HL-60/S4 (cell line): Measurements from ENCODE around the gene CCR7.

Experiments
- in situ Hi-C: fragments of 300-500 bp; cut with MboI; formaldehyde crosslinking; loops from 2 replicates; pipeline ENCODE4 v1.14.3; 2022; ENCODE audit warnings: low sequenced_read_pairs

Gene CCR7

DNA sequence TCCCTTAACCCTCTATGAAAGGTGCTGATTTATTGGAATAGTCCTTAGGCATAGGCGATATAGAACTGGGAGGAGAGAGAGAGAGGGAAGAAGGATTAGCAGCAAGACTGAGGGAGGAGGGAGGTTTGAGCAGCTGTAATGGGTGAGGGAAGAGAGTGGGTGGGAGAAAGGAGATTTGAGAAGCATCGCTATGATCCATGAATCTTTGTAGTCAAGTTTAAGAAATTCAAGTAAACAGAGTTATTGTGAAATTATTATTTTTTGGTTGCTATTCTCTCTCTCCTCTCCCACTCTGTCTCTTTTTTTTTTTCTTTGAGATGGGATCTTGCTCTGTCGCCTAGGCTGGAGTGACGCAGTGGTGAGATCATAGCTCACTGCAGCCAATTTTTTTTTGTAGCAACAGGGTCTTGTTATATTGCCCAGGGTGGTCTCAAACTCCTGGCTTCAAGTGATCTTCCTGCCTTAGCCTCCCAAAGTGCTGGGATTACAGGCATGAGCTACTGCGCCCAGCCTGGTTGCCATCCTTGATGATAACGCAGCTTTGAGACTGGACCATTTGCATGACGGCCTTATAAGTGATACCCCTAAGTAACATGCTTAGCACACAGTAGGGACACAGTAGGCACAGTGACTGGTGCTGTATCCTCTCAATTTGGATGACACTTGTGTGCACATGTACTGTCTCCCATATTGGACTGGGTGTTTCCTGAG lies 42.9 kb downstream of the CCR7 start:
- in situ Hi-C loops: no loop called here

DNA sequence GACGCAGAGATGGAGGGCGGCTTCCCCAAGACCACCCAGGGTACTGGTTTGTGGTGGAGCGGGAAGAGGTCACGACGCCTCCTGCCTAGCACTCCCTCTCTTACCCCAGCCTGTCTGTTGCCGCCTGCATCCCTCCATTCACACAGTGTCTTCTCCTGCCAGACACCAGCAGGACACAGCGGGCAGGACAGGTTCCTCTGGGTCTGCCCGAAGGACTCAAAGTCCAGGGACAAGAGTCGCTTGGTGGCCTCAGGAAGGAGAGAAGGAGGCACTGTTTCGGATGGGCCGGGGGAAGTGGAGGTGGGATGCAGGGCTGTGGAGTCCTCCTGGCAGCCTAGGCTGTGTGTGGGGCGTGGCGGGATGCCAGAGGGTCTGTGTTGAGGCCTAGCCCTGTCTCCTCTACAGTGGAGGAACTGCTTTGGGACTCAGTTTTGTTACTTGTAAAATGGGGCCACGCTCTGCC lies 44.2 kb downstream of the CCR7 start:
- in situ Hi-C loops: no loop called here

DNA sequence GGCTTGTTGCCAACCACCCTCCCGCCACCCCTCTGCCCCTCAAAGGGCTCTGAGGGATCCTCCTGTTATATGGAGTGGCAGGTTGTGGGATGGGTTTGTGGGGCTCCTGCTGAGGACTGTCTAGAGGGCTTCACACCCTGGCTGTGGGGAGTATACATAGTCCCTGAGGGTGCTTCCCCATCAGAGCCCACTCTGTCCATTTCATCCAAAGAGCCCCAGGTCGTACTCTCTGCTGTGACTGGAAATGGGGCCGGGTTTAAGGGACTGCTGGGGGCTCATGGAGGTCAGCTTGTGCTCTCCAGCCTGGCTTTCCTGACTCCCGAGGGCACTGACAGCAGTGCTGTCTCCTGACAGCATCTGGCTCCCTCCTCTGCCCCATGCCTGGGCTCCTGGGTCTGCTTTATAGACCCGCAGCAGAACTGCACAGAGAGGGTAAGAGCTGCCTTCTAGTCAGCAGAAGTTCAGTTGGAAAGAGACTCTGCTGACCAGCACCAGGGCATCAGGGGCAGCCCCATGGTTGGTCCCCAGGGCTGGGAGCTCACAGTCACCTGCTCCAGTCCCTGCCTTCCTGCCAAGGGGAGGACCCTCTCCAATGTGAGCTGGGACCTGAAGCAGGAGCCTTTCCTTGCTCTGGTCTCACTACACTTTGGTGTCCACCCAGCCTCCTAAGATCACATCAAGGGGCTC lies 46.0 kb downstream of the CCR7 start:
- in situ Hi-C loops: no loop called here

DNA sequence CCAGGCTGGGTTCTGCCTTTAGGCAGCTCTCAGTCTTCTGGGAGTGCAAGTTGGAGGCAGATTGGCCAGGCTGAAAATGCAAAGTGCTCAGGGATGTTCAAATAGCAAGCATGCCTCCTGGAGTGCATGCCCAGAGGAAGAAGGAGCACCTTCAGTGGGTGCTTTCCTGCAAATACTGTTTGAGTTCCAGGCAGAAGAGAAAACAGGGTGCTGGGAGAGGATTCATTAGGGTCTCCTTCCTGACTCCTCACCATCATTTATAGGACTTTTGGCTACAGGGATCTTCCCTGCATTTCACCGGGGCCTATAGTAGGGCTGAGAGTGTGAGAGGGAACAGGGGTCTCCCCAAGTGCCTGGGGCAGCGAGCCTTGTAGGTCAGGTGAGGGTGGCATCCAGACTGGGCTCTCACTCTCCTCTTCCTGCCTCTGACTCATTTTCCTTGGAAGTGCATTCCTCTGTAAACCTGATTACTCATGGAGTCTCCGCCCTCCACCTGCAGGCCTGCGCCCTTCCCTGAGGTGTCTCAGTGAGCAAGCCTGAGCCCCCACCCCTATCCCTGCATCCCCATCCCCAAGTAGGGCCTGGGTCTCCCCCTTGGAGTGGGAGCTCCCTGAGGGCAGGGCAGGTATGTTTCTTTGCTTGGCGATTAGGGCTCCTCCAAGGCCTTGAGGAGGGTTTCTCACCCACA lies 46.7 kb downstream of the CCR7 start:
- in situ Hi-C loops: no loop called here

DNA sequence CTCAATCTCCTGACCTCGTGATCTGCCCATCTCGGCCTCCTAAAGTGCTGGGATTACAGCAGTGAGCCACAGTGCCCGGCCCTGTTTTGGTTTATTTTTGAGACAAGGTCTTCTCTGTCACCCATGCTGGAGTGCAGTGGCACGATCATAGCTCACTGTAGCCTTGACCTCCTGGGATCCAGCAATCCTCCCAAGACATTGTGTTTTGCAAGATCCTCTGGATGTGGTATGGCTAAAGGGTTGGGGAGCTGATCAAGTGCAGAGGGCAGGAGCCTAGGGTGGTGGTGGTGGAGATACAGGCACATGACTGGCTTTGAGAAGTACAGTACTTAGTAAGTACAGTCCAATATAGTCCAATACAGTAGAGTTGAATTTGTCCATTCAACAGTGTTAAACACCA lies 47.3 kb downstream of the CCR7 start:
- in situ Hi-C loops: no loop called here

DNA sequence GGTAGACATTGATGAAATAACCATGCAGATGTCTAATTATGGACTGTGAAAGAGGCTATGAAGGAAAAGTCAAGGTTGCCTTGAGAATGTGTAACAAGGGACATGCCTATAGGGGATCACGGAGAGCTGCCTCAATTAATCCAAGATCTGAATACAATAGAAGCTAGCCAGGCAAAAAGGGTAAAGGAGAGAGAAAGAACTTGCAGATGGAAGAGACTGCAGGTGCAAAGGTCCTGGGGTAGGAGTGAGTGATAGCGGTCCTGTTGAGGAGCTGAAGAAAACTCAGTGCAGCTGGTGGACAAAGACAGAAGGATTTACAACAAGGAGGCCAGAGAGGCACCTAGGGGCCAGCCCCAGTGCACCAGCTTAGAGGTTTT lies 48.0 kb downstream of the CCR7 start:
- in situ Hi-C loops: no loop called here

DNA sequence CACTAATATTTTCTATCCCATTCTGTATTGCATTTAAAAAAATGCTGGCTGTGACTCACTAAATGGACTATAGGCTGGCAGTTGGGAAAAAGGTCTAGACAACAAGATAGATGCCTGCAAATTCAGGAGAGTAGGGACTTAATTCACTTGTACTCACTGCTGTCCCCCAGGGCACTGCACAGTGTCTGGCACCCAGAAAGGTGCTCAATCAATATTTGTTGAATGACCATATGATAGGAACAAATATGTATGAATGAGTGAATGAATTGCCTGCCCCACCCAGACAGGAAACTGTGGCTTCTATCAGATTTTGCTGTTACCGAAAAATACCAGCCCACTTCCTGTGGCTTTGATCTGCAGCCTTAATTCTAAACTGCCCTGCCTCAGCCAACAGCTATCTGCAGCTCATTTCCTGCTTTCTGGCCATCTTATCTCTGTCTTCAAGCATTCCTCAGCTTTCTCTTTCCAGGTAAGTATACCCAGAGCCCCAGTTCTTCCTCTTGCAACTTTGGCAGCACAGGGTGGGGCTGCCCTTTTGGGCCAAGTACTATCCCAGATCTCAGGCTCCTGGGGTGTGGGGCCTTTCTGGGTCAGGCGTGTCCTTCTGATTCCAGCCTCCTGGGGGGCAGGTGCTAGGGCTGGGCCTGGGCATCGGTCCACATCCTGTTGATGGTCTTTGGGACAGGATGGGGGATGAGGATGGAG lies 48.5 kb downstream of the CCR7 start:
- in situ Hi-C loops: no loop called here

DNA sequence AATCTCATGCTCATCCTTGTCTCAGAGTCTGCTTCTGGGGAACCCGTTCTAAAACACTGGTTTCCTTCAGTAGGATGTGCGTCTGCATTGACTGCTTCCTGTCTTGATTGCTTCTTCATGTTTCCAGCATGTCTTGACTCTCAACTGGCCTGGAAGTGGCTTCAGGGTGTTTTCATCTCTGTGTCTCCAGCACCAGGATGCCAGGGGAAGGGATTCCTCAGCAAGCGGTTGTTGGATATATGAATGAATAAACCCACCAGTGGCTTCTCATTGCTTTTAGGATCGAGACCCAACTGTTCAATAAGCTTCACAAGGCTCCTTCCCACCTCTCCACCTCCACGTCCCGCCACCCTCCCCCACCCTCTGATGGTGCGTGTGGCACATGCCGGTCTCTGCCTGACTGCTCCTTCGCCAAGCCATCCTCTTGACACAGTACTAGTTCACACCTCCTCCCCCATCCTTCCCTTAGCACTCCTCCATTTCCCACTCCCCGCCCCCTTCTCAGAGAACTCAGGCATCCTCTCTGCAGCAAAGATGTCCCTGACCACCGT lies 49.7 kb downstream of the CCR7 start:
- in situ Hi-C loops: no loop called here

DNA sequence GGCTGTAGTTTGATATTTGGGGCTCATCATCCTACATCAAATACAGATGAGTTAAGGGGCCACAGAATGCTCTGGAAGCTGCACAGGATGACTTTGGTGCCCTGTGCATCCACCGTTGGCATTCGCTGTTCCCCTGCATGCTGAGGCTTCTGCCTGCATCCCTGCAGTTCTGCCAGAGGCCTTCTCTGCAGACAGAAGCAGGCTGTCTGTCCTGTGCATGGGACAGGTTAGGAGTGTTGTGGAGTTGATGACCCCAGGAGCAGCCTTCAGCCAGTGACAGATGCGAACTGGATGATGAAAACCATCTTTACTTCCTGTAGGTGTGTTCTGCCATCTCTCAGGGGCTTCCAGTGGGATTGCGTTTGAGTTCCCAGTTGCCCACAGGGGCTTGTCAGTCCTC lies 50.3 kb downstream of the CCR7 start:
- in situ Hi-C loops: no loop called here

DNA sequence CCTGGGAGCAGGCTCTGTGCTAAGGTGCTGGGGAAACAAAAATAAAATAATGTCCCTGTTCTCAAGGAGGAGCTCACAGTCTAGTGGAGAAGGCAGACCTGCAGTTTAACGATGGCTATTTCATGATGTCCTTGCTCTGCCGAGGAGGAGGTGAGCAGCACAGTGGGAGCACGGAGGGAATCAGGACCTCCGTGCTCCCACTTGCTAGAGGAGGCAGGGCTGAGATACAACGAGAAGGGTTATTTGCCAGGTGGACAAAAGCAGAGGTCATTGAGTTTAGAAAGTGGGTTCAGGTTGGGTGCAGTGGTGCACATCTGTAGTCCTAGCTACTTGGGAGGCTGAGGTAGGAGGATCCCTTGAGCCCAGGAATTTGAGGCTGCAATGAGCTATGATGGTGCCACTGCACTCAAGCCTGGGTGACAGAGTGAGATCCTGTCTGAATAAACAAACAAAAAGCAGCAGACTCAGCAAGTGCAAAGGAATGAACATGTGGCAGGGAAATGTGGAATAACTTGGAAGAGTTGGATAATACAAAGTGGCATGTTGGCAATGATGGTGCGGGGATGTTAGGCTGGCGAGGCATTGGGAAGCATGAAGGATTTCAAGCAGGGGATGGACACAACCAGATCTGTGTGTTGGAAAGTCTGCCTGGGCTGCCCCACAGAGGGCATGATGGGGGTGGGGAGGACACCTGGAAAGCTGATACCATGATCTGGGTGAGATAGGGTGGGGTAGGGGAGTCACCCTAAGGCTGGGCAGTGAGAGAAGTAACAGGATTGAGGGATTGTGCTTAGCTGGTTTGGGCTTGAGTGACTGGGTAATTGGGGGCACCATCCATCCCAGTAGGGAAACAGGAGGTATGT lies 51.0 kb downstream of the CCR7 start:
- in situ Hi-C loops: no loop called here

DNA sequence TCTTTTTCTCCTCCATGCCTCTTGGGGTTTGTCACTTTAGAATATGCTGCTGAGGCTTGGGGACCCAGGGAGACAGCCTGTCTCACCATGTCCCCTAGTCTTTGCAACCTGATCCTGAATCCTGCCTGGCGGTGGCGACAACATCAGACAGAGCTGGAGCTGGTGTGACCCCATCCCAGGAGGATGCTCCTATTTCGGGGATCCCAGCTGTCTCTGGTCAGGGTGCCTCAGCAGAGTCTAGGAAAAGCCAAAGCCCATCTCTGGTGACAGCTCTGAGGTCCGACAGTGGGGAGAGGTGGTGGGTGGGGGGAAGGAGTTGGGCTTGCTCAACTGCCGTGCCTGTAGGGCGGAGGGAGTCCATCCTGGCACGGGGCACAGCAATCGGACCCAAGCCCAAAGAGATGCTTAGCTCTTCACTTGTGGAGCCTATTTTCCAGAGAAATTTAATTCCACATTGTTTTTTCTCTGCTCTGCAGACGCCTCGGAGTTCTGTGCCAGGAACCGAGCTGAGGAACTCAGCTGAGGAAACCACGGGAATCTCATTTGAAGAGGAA lies 53.5 kb downstream of the CCR7 start:
- in situ Hi-C loops: no loop called here

DNA sequence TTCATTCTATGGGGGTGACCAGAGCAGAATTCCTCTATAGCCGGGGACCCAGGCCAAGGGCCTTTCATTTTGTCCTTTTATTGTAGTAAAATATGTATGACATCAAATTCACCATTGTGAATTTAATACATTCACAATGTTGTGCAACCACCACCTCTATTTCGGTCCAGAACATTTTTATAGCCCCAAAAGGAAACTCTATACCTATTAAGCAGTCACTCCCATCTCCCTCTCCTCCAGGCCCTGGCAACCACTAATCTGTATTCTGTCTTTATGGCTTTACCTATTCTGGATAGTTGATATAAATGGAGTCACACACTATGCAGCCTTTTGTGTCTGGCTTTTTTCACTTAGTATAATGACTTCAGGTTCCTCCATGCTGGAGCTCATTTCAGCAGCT lies 54.1 kb downstream of the CCR7 start:
- in situ Hi-C loops: no loop called here

DNA sequence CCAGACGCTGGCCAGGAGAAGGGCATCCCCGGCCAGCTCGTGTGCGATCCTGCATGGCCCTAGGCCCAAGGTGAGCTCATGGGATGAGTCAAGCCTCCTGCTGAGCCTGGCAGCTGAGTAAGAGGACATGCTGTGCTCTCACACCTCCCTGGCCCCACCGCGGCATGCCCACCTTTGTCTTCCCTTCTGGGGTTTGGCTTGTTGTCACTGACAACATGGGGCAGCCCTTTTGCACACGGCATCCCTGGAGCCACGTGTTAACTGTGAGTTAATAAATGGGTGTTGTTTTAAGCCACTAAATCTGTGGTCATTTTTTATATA lies 55.0 kb downstream of the CCR7 start:
- in situ Hi-C loops: no loop called here

DNA sequence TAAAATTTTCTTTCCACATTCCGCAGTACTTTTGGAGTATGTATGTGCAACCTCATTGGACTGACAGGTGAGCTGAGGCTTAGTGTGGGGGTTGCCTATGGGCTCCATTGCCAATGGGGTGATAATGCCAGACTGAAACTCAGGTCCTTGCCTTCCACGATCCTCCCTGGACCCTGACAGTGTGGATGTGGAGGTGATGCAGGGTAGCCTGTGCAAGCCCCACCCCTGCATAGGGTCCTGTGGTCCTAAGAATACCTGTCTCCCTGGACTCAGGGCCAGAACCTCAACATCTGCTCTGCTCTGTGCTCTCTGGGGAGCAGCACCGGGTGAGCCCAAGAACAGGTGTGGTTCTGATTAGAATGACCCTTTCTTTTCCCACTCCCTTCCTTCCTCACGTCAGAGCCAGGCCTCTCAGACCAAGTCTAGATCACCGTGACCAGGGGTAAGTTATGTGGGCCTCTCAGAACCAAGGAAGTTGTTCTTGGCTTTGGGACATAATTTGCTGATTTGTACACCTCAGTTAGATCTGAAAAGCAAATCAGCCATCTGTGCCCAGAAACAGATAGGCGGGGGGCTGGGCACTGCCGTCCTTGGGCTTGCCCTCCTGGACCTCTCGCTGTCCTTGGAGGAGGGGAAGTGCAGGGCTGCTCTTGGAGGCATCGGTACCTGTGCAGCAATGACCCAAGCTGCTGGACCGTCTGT lies 55.5 kb downstream of the CCR7 start:
- in situ Hi-C loops: no loop called here

DNA sequence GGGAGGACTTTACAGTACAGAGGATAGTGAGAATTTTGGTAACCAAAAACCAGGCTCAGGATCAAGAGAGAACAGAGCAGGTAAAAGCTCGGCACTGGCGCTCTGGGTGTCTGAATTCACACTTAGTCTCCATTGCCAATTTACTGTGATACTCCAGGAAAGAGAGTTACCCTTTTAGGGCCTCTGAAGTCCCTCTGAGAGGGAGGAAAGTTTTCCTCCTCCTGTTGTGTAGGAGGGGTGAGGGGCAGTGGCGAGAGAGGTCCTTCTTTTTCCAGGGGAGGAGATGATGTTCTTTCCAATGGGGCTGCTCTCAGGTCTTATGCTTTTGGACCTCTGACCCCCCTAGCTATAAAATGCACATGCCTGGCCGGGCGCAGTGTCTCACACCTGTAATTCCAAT lies 58.5 kb downstream of the CCR7 start:
- in situ Hi-C loops: no loop called here
